GM23338 (cell line): ENCODE data around the gene CTBP2.

Experiments used
- CREB1 ChIP-seq: fragments of 250-450 bp; sonication (Bioruptor Pico); IDR thresholded peaks from 2 replicates; pipeline ENCODE4 v1.5.0; 2020; ENCODE audit warnings: low read depth, mild to moderate bottlenecking, moderate library complexity
- EZH2 ChIP-seq: fragments of 200-600 bp; sonication (generic); IDR thresholded peaks from one replicate; pipeline ENCODE4 v1.8.0; 2017; ENCODE audit warnings: antibody characterized with exemption, mild to moderate bottlenecking, low read depth; ENCODE audit not compliant: unreplicated experiment
- EZH2phosphoT487 ChIP-seq: fragments of 200-600 bp; sonication (generic); IDR thresholded peaks from one replicate; pipeline ENCODE4 v1.8.1; 2018; ENCODE audit warnings: antibody characterized with exemption; ENCODE audit not compliant: unreplicated experiment
- POLR2AphosphoS5 ChIP-seq: IDR thresholded peaks from 2 replicates; pipeline ENCODE4 v1.6.1; 2016; ENCODE audit warnings: antibody characterized with exemption, low read depth
- TF ChIP-seq, protein P1 (sequence below), 2 experiments: fragments of 200-600 bp in 1 of 2; sonication (generic) in 1 of 2; conservative IDR thresholded peaks; 2 replicates each; pipeline versions ENCODE4 v1.5.1 to v1.6.1; 2016 to 2017; ENCODE audit warnings: antibody characterized with exemption in 2 of 2, low read depth in 2 of 2, mild to moderate bottlenecking in 2 of 2, moderate library complexity in 1 of 2
- TF ChIP-seq, protein P2 (sequence below): IDR thresholded peaks from one replicate; pipeline ENCODE4 v1.6.1; 2018; ENCODE audit warnings: antibody characterized with exemption; ENCODE audit not compliant: unreplicated experiment

DNA sequence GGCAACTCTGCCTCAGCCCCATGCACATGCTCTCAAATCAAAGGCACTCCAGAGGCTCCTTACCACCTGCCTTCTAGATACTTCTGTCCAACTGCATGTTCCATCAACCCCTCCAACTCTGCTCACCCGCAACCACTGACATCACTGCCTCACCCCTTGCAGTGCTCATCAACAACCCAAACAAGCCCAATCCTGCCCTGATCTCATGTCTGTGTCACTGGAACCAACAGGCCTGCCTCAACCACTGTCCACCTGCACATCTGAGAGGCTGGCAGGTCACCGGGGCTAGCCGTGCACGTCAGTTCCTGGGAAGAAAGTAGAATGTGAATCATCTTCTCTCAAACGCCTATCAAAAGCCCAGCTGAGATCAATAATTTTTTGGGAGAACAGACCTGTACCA is 33.3 kb downstream of the CTBP2 start:
- TF ChIP-seq, protein P1, sequence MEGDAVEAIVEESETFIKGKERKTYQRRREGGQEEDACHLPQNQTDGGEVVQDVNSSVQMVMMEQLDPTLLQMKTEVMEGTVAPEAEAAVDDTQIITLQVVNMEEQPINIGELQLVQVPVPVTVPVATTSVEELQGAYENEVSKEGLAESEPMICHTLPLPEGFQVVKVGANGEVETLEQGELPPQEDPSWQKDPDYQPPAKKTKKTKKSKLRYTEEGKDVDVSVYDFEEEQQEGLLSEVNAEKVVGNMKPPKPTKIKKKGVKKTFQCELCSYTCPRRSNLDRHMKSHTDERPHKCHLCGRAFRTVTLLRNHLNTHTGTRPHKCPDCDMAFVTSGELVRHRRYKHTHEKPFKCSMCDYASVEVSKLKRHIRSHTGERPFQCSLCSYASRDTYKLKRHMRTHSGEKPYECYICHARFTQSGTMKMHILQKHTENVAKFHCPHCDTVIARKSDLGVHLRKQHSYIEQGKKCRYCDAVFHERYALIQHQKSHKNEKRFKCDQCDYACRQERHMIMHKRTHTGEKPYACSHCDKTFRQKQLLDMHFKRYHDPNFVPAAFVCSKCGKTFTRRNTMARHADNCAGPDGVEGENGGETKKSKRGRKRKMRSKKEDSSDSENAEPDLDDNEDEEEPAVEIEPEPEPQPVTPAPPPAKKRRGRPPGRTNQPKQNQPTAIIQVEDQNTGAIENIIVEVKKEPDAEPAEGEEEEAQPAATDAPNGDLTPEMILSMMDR (conservative IDR thresholded peaks at IDR 0.05; ENCODE audit: low read depth in 2 of 2), result no peak
- no peak for TF ChIP-seq CREB1 (CRISPR knock-in tag)
- no peak for TF ChIP-seq POLR2AphosphoS5
- TF ChIP-seq, protein P2, sequence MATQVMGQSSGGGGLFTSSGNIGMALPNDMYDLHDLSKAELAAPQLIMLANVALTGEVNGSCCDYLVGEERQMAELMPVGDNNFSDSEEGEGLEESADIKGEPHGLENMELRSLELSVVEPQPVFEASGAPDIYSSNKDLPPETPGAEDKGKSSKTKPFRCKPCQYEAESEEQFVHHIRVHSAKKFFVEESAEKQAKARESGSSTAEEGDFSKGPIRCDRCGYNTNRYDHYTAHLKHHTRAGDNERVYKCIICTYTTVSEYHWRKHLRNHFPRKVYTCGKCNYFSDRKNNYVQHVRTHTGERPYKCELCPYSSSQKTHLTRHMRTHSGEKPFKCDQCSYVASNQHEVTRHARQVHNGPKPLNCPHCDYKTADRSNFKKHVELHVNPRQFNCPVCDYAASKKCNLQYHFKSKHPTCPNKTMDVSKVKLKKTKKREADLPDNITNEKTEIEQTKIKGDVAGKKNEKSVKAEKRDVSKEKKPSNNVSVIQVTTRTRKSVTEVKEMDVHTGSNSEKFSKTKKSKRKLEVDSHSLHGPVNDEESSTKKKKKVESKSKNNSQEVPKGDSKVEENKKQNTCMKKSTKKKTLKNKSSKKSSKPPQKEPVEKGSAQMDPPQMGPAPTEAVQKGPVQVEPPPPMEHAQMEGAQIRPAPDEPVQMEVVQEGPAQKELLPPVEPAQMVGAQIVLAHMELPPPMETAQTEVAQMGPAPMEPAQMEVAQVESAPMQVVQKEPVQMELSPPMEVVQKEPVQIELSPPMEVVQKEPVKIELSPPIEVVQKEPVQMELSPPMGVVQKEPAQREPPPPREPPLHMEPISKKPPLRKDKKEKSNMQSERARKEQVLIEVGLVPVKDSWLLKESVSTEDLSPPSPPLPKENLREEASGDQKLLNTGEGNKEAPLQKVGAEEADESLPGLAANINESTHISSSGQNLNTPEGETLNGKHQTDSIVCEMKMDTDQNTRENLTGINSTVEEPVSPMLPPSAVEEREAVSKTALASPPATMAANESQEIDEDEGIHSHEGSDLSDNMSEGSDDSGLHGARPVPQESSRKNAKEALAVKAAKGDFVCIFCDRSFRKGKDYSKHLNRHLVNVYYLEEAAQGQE, result no peak
- no peak for TF ChIP-seq EZH2phosphoT487
- TF ChIP-seq EZH2, result no peak
